ENCODE results near the gene EVA1A. TPM values are rescaled to one million over a fixed set of nuclear protein-coding genes. Genes with fewer than 3 reads are reported as not detected.

Gene EVA1A
- total RNA-seq, 1 experiment from 2014 or later: 0.68 TPM

- no peaks in the 10 kb centered on the region for H3K36me3 Mint-ChIP-seq (ENCODE audit: insufficient read depth in 1 of 3, low read depth in 3 of 3)
- H3K18ac ChIP-seq (ENCODE audit: insufficient read length, low read depth, low read length): no peak overlapping the region
- H2BK120ac ChIP-seq (ENCODE audit: low read depth, low read length, poor library complexity, severe bottlenecking): no peak overlapping the region
- H3K79me2 ChIP-seq (ENCODE audit: insufficient read depth, low read length): no peaks in the 10 kb centered on the region
- H2AFZ ChIP-seq (ENCODE audit: low read length): no peak overlapping the region
- no peak overlapping the region for H2BK5ac ChIP-seq (ENCODE audit: insufficient read length, low read length)
- no peak overlapping the region for H3K4me3 Mint-ChIP-seq
- H2BK15ac ChIP-seq (ENCODE audit: low read depth, low read length): no peak overlapping the region
- H3K4ac ChIP-seq (ENCODE audit: low read depth, low read length): no peak overlapping the region
- H4K8ac ChIP-seq (replicated peaks; ENCODE audit: insufficient read length, low read depth, low read length): no peak overlapping the region
- peaks cover under 1% of the 10 kb centered on the region; the same call in 1 of the 2 replicates for H3K27me3 Mint-ChIP-seq (ENCODE audit: low read depth)
- H4K91ac ChIP-seq (ENCODE audit: insufficient read length, low read depth, low read length): no peak overlapping the region
- H3T11ph ChIP-seq (ENCODE audit: low read length): no peak overlapping the region
- no peak overlapping the region for H2AK5ac ChIP-seq (ENCODE audit: insufficient read length, low read length)
- no peaks in the 10 kb centered on the region for H3K9me3 Mint-ChIP-seq
- H3K4me1 ChIP-seq (ENCODE audit: insufficient read depth, low read length): no peaks in the 10 kb centered on the region
- H3K9ac ChIP-seq (ENCODE audit: extremely low read depth, insufficient read length, low read length): no peak overlapping the region
- H3K23me2 ChIP-seq (ENCODE audit: insufficient read length, low read depth, low read length, poor library complexity, severe bottlenecking): no peaks in the 10 kb centered on the region
- H4K5ac ChIP-seq (ENCODE audit: insufficient read length, low read depth, low read length): no peak overlapping the region
- H3K4me2 ChIP-seq (ENCODE audit: insufficient read depth, insufficient read length, low read length): no peak overlapping the region
- H3K9me3 ChIP-seq (ENCODE audit: control insufficient read depth, low read depth, low read length): no peaks in the 10 kb centered on the region
- H3K27ac ChIP-seq (ENCODE audit: insufficient read length, low read depth, low read length): no peak overlapping the region
- no peaks in the 10 kb centered on the region for H4K20me1 ChIP-seq (ENCODE audit: control insufficient read depth, insufficient read depth, insufficient read length)
- H2BK12ac ChIP-seq (ENCODE audit: insufficient read length, low read depth, low read length): no peak overlapping the region
- no CpG with 5 or more reads among the region's 4 CpGs for WGBS (ENCODE audit: extremely low coverage, insufficient read length, low lambda C conversion rate)
- H3K14ac ChIP-seq (ENCODE audit: insufficient read depth, low read length): no peak overlapping the region
- no peak overlapping the region for H3K56ac ChIP-seq (ENCODE audit: insufficient read length, low read depth, low read length)
- no peaks in the 10 kb centered on the region for H3K27me3 ChIP-seq (ENCODE audit: insufficient read depth, low read length)
- no peaks in the 10 kb centered on the region for H3K79me1 ChIP-seq (ENCODE audit: insufficient read depth, low read depth, low read length, poor library complexity, severe bottlenecking)
- no peak overlapping the region for H3K27ac Mint-ChIP-seq
- H2BK20ac ChIP-seq (ENCODE audit: low read depth, low read length, poor library complexity, severe bottlenecking): no peak overlapping the region
- DNase-seq: no peak
- no peak overlapping the region for H3K23ac ChIP-seq (ENCODE audit: insufficient read length, low read depth, low read length)
- peaks cover 0 to 2% of the 10 kb centered on the region in 2 experiments; a peak in 1 of 4 replicates for H3K4me1 Mint-ChIP-seq
- TF ChIP-seq CTCF (conservative IDR thresholded peaks at IDR 0.05): no peak
Observed at GRCh38 chr2:75589391-75590105, 28.8 kb upstream of the EVA1A start.

Measured in H9 (cell line).